Neural crest cell (in vitro differentiated cells): ENCODE results near the gene MRPL55. TPM values are rescaled to one million over a fixed set of nuclear protein-coding genes. Genes with fewer than 3 reads are reported as not detected.

Experiments used
- DNase-seq: peaks from one replicate; pipeline ENCODE4 v3.0.0; 2021; ENCODE audit warnings: low read depth, mixed read lengths, low spot score
- H3K27ac Mint-ChIP-seq: one replicate; pipeline ENCODE4 v1.8.0; 2021; ENCODE audit warnings: mild to moderate bottlenecking, mixed read lengths; ENCODE audit not compliant: unreplicated experiment
- H3K27me3 Mint-ChIP-seq: 2 replicates; pipeline ENCODE4 v1.8.0; 2021; ENCODE audit warnings: low read depth, mild to moderate bottlenecking, mixed read lengths
- H3K36me3 Mint-ChIP-seq: 2 replicates; pipeline ENCODE4 v1.8.0; 2021; ENCODE audit warnings: low read depth, mild to moderate bottlenecking, mixed read lengths
- H3K4me1 Mint-ChIP-seq: 2 replicates; pipeline ENCODE4 v1.8.0; 2021; ENCODE audit warnings: mixed read lengths
- H3K4me3 Mint-ChIP-seq: one replicate; pipeline ENCODE4 v1.8.0; 2021; ENCODE audit warnings: mild to moderate bottlenecking, mixed read lengths
- H3K9me3 Mint-ChIP-seq: 2 replicates; pipeline ENCODE4 v1.8.0; 2021; ENCODE audit warnings: mixed read lengths
- total RNA-seq: library from RNA; stranded (reverse); gene quantifications from 2 replicates; pipeline ENCODE4 v1.2.1, GENCODE V29; 2021
- TF ChIP-seq, protein P1 (sequence below): fragments of 200-600 bp; sonication (generic); conservative IDR thresholded peaks from 2 replicates; pipeline ENCODE4 v1.5.0; 2021; ENCODE audit warnings: antibody characterized with exemption, mild to moderate bottlenecking

The MRPL55 gene
- total RNA-seq, 1 donor from 2014 or later = 67.3 TPM

DNA sequence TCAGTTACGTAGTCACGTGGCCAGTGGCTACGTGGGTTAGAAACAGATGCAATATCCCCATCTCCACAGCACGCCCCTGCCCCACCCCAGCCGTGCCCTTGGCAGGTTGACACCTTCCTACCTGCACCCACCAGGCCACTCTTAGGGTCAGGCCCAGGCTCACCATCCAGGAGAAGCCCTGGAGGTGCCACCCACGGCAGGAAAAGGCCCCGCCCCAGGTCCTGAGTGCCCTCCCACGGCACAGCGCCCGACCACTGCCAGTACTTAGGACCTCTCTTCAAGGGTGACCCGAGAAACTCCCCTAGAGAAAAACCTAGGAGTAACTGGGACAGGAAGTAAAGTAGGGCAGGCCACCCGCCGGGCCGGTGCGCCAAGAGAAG is 7.5 kb downstream of the MRPL55 start:
- Mint-ChIP-seq H3K4me3 (peak overlapping the region; percentile 85), H3K27me3 (peaks cover 4% of the 10 kb centered on the region)

GRCh38 chr1:228100822-228101613 is 8.1 kb downstream of the MRPL55 start:
- peaks cover 4% of the 10 kb centered on the region for H3K27me3 Mint-ChIP-seq
- H3K27ac Mint-ChIP-seq = no peak overlapping the region
- peaks cover 15% of the 10 kb centered on the region for H3K36me3 Mint-ChIP-seq

More for the DNA sequence above, 7.5 kb downstream of the MRPL55 start:
- Mint-ChIP-seq H3K27ac (no peak overlapping the region), H3K36me3 (peaks cover 11% of the 10 kb centered on the region), H3K4me1 (peaks cover 21% of the 10 kb centered on the region), H3K9me3 (no peaks in the 10 kb centered on the region)
- TF ChIP-seq, protein P1, sequence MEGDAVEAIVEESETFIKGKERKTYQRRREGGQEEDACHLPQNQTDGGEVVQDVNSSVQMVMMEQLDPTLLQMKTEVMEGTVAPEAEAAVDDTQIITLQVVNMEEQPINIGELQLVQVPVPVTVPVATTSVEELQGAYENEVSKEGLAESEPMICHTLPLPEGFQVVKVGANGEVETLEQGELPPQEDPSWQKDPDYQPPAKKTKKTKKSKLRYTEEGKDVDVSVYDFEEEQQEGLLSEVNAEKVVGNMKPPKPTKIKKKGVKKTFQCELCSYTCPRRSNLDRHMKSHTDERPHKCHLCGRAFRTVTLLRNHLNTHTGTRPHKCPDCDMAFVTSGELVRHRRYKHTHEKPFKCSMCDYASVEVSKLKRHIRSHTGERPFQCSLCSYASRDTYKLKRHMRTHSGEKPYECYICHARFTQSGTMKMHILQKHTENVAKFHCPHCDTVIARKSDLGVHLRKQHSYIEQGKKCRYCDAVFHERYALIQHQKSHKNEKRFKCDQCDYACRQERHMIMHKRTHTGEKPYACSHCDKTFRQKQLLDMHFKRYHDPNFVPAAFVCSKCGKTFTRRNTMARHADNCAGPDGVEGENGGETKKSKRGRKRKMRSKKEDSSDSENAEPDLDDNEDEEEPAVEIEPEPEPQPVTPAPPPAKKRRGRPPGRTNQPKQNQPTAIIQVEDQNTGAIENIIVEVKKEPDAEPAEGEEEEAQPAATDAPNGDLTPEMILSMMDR = no peak
- DNase-seq = no peak

DNA sequence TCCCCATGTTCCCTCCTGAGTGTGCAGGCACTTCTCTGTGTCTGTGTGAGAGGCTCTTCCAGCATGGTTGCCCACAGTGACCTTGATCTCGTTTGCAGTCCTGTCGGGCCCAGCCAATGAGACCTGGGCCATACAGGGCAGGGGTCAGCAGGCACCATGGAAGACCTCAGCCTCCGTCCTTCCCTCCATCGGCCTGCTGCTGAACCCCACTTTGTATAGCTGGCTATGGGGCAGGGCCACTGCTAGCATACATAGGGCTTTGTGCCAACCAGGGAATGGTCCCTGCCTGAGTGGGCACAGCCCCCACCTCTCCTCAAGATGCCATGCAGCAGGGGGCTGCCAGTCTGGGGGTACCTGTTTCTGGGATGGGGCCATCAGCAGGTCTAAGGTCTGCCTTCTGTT is 9.8 kb downstream of the MRPL55 start:
- DNase-seq = no peak
- Mint-ChIP-seq H3K9me3 (peaks cover 11% of the 10 kb centered on the region), H3K4me3 (peak overlapping the region; percentile 47), H3K36me3 (peaks cover 32% of the 10 kb centered on the region), H3K4me1 (peaks cover 17% of the 10 kb centered on the region), H3K27ac (no peak overlapping the region), H3K27me3 (peaks cover 4% of the 10 kb centered on the region)
- TF ChIP-seq, protein P1 = no peak

More at GRCh38 chr1:228100822-228101613, 8.1 kb downstream of the MRPL55 start:
- Mint-ChIP-seq H3K9me3 (no peaks in the 10 kb centered on the region), H3K4me1 (peaks cover 21% of the 10 kb centered on the region), H3K4me3 (peak overlapping the region; percentile 85)
- no peak for DNase-seq
- TF ChIP-seq, protein P1 = no peak

DNA sequence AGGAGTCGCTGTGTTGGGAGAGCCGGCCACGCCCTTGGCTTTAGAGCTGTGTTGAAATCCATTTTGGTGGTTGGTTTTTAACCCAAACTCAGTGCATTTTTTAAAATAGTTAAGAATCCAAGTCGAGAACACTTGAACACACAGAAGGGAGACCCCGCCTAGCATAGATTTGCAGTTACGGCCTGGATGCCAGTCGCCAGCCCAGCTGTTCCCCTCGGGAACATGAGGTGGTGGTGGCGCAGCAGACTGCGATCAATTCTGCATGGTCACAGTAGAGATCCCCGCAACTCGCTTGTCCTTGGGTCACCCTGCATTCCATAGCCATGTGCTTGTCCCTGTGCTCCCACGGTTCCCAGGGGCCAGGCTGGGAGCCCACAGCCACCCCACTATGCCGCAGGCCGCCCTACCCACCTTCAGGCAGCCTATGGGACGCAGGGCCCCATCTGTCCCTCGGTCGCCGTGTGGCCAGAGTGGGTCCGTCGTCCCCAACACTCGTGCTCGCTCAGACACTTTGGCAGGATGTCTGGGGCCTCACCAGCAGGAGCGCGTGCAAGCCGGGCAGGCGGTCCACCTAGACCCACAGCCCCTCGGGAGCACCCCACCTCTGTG is 10.7 kb downstream of the MRPL55 start:
- H3K9me3 Mint-ChIP-seq = peaks cover 11% of the 10 kb centered on the region
- DNase-seq = no peak
- peak overlapping the region; percentile 65 for H3K4me3 Mint-ChIP-seq
- peaks cover 35% of the 10 kb centered on the region for H3K36me3 Mint-ChIP-seq
- peaks cover 11% of the 10 kb centered on the region for H3K4me1 Mint-ChIP-seq
- peaks cover 4% of the 10 kb centered on the region for H3K27me3 Mint-ChIP-seq
- H3K27ac Mint-ChIP-seq = no peak overlapping the region
- TF ChIP-seq, protein P1 = no peak

DNA sequence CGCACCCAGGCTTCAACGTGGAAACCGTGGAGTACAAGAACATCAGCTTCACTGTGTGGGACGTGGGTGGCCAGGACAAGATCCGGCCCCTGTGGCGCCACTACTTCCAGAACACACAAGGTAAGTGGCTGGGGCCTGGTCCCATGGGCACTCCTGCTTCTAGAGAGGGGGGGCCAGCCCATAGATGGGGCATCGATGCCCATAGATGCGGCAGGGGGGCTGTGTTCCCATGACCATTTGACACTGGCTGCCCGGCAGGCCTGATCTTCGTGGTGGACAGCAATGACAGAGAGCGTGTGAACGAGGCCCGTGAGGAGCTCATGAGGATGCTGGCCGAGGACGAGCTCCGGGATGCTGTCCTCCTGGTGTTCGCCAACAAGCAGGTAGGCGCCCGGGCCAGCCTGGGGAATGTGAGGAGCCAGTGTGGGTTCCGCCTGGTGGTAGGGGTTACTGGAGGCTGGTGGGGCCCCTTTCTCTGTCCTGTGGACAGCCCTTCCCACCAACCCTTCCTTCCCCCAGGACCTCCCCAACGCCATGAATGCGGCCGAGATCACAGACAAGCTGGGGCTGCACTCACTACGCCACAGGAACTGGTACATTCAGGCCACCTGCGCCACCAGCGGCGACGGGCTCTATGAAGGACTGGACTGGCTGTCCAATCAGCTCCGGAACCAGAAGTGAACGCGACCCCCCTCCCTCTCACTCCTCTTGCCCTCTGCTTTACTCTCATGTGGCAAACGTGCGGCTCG is 11.6 kb downstream of the MRPL55 start:
- TF ChIP-seq, protein P1 = no peak
- H3K4me1 Mint-ChIP-seq = peaks cover 6% of the 10 kb centered on the region
- H3K36me3 Mint-ChIP-seq = peaks cover 39% of the 10 kb centered on the region
- H3K27me3 Mint-ChIP-seq = no peaks in the 10 kb centered on the region
- no peak overlapping the region for H3K27ac Mint-ChIP-seq
- peak overlapping the region; percentile 56 for H3K4me3 Mint-ChIP-seq
- no peak for DNase-seq
- H3K9me3 Mint-ChIP-seq = peaks cover 11% of the 10 kb centered on the region
